ENCODE results near the gene ADAMTS12.

Gene ADAMTS12

DNA sequence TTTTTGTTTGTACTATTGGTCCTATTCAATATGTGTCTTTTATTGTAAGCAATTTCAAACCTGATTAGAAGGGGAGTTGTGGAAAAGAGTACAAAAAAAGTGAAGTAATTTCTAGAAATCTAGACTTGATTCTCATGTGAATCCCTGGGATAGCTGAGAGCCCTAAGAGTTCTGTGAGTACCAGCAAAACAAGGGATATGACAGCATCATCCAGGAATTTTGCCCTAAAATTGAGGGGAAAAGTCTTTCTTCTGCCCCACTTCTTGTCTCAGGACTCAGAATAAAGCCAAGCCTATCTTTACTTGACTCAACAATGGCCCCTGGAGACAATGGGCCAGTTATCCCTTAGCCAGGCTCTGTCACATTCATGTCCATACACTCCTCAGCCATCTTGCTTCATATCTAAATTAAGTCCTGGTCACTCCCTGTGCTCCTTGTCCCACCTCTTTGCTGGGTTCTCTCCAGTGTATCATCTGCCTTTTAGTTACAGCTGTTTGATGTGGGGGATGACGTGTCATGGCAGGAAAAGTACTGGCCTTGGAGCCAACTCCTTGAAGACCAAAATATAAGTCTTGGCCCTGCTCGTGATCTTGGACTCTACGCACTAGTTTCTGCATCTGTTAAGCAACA lies 81.2 kb downstream of the ADAMTS12 start:
- no peak for ATAC-seq
- TF ChIP-seq ZFP3 (CRISPR knock-in tag; IDR thresholded peaks at IDR 0.05): no peak
- no peak for TF ChIP-seq TOX (CRISPR knock-in tag; IDR thresholded peaks at IDR 0.05; ENCODE audit: borderline replicate concordance)
- no peak for TF ChIP-seq GLIS3 (CRISPR knock-in tag; IDR thresholded peaks at IDR 0.05)
- no peak for TF ChIP-seq BACH2 (CRISPR knock-in tag; IDR thresholded peaks at IDR 0.05; ENCODE audit: borderline replicate concordance)
- no peak for TF ChIP-seq PPARA (CRISPR knock-in tag; IDR thresholded peaks at IDR 0.05; ENCODE audit: borderline replicate concordance)

DNA sequence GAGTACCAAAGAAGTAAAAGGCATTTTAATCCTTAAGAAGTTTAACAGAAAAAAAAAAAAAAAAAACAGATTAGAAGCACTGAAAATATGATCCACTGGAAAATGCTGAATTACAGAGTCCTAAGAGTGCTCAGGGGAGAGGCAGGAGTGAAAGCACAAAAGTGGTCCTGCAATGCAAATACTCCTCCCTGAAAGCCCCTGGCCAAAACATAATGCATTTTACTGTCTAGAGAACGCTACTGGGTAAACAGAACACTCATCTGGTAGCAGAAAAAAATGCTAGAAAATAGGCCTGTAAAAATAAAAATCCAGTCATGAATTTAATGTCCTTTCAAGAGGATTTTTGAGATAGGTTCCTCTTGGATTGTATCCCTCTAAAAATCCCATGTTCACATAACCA lies 81.9 kb downstream of the ADAMTS12 start:
- TF ChIP-seq ZFP30 (CRISPR knock-in tag; IDR thresholded peaks at IDR 0.05): no peak
- TF ChIP-seq, protein P1, sequence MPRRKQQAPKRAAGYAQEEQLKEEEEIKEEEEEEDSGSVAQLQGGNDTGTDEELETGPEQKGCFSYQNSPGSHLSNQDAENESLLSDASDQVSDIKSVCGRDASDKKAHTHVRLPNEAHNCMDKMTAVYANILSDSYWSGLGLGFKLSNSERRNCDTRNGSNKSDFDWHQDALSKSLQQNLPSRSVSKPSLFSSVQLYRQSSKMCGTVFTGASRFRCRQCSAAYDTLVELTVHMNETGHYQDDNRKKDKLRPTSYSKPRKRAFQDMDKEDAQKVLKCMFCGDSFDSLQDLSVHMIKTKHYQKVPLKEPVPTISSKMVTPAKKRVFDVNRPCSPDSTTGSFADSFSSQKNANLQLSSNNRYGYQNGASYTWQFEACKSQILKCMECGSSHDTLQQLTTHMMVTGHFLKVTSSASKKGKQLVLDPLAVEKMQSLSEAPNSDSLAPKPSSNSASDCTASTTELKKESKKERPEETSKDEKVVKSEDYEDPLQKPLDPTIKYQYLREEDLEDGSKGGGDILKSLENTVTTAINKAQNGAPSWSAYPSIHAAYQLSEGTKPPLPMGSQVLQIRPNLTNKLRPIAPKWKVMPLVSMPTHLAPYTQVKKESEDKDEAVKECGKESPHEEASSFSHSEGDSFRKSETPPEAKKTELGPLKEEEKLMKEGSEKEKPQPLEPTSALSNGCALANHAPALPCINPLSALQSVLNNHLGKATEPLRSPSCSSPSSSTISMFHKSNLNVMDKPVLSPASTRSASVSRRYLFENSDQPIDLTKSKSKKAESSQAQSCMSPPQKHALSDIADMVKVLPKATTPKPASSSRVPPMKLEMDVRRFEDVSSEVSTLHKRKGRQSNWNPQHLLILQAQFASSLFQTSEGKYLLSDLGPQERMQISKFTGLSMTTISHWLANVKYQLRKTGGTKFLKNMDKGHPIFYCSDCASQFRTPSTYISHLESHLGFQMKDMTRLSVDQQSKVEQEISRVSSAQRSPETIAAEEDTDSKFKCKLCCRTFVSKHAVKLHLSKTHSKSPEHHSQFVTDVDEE (CRISPR knock-in tag; IDR thresholded peaks at IDR 0.05): no peak
- no peak for TF ChIP-seq ISL1 (CRISPR knock-in tag; IDR thresholded peaks at IDR 0.05)
- TF ChIP-seq ZFP3 (CRISPR knock-in tag; IDR thresholded peaks at IDR 0.05): no peak
- TF ChIP-seq ARNTL (CRISPR knock-in tag; IDR thresholded peaks at IDR 0.05; ENCODE audit: borderline replicate concordance, low read depth): no peak
- ATAC-seq: no peak

DNA sequence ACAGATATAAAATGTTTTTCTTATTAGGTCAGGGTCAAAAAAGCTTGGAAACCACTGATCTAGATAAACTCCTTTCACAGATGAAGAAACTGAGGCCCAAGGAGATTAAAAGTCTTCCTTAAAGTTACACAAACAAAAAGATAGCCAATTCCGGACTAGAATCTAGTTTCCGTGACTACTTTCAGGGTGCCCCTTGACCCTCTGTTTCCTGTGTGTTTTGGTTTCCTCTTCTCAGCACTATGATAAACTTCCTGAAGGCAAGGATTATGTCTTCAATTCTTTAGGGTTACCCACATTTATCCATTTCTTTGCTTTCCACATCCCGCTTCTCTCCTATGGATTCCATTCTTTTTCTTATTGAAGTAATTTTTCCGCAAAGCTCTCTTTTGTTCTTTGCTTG lies 83.1 kb downstream of the ADAMTS12 start:
- ATAC-seq: no peak
- TF ChIP-seq BACH2 (CRISPR knock-in tag; IDR thresholded peaks at IDR 0.05; ENCODE audit: borderline replicate concordance) (no peak), ARNTL (CRISPR knock-in tag; IDR thresholded peaks at IDR 0.05; ENCODE audit: borderline replicate concordance, low read depth) (no peak), GLIS3 (CRISPR knock-in tag; IDR thresholded peaks at IDR 0.05) (no peak), TCF4 (CRISPR knock-in tag; IDR thresholded peaks at IDR 0.05; ENCODE audit: borderline replicate concordance) (no peak), ZFP3 (CRISPR knock-in tag; IDR thresholded peaks at IDR 0.05) (no peak), ZNF565 (CRISPR knock-in tag; conservative IDR thresholded peaks at IDR 0.05; ENCODE audit: low read depth) (no peak)

DNA sequence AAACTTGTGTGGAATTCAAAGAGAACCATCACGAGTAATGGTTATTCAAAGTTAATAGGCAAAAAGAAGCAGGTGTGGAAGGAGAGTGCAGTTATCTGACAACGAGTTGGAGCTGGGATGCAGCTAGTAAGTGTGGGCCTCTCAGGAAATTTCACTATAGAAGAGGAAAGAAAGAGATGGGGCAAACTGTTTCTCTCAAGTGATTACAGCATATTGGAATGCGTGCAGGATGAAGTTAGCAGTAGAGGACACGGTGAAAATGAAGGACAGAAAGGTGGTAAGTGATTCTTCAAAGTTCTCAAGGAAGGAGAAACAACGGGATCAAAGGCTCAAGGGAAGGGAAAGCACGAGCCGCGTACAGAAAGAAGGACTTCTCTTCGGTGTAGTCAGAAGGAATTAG lies 84.0 kb downstream of the ADAMTS12 start:
- TF ChIP-seq TCF4 (CRISPR knock-in tag; IDR thresholded peaks at IDR 0.05; ENCODE audit: borderline replicate concordance) (no peak), BACH2 (CRISPR knock-in tag; IDR thresholded peaks at IDR 0.05; ENCODE audit: borderline replicate concordance) (no peak), TOX (CRISPR knock-in tag; IDR thresholded peaks at IDR 0.05; ENCODE audit: borderline replicate concordance) (no peak), ZFP3 (CRISPR knock-in tag; IDR thresholded peaks at IDR 0.05) (no peak), SNAI2 (CRISPR knock-in tag; IDR thresholded peaks at IDR 0.05) (no peak), CSDC2 (CRISPR knock-in tag; IDR thresholded peaks at IDR 0.05) (no peak), ISL1 (CRISPR knock-in tag; IDR thresholded peaks at IDR 0.05) (no peak), ZFP30 (CRISPR knock-in tag; IDR thresholded peaks at IDR 0.05) (no peak), ZNF70 (CRISPR knock-in tag; IDR thresholded peaks at IDR 0.05) (no peak), PPARA (CRISPR knock-in tag; IDR thresholded peaks at IDR 0.05; ENCODE audit: borderline replicate concordance) (no peak), RARB (CRISPR knock-in tag; IDR thresholded peaks at IDR 0.05) (no peak), OSR1 (CRISPR knock-in tag; IDR thresholded peaks at IDR 0.05) (no peak), ARNTL (CRISPR knock-in tag; IDR thresholded peaks at IDR 0.05; ENCODE audit: borderline replicate concordance, low read depth) (no peak), ZNF565 (CRISPR knock-in tag; conservative IDR thresholded peaks at IDR 0.05; ENCODE audit: low read depth) (no peak), ZC3H10 (CRISPR knock-in tag; IDR thresholded peaks at IDR 0.05) (no peak), ESRRG (CRISPR knock-in tag; IDR thresholded peaks at IDR 0.05) (no peak)
- TF ChIP-seq, protein P2, sequence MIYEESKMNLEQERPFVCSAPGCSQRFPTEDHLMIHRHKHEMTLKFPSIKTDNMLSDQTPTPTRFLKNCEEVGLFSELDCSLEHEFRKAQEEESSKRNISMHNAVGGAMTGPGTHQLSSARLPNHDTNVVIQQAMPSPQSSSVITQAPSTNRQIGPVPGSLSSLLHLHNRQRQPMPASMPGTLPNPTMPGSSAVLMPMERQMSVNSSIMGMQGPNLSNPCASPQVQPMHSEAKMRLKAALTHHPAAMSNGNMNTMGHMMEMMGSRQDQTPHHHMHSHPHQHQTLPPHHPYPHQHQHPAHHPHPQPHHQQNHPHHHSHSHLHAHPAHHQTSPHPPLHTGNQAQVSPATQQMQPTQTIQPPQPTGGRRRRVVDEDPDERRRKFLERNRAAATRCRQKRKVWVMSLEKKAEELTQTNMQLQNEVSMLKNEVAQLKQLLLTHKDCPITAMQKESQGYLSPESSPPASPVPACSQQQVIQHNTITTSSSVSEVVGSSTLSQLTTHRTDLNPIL (CRISPR knock-in tag; IDR thresholded peaks at IDR 0.05; ENCODE audit: low read depth): no peak
- TF ChIP-seq, protein P3, sequence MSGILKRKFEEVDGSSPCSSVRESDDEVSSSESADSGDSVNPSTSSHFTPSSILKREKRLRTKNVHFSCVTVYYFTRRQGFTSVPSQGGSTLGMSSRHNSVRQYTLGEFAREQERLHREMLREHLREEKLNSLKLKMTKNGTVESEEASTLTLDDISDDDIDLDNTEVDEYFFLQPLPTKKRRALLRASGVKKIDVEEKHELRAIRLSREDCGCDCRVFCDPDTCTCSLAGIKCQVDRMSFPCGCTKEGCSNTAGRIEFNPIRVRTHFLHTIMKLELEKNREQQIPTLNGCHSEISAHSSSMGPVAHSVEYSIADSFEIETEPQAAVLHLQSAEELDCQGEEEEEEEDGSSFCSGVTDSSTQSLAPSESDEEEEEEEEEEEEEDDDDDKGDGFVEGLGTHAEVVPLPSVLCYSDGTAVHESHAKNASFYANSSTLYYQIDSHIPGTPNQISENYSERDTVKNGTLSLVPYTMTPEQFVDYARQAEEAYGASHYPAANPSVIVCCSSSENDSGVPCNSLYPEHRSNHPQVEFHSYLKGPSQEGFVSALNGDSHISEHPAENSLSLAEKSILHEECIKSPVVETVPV (CRISPR knock-in tag; IDR thresholded peaks at IDR 0.05): no peak
- TF ChIP-seq, protein P1 (CRISPR knock-in tag; IDR thresholded peaks at IDR 0.05): no peak
- TF ChIP-seq, protein P4, sequence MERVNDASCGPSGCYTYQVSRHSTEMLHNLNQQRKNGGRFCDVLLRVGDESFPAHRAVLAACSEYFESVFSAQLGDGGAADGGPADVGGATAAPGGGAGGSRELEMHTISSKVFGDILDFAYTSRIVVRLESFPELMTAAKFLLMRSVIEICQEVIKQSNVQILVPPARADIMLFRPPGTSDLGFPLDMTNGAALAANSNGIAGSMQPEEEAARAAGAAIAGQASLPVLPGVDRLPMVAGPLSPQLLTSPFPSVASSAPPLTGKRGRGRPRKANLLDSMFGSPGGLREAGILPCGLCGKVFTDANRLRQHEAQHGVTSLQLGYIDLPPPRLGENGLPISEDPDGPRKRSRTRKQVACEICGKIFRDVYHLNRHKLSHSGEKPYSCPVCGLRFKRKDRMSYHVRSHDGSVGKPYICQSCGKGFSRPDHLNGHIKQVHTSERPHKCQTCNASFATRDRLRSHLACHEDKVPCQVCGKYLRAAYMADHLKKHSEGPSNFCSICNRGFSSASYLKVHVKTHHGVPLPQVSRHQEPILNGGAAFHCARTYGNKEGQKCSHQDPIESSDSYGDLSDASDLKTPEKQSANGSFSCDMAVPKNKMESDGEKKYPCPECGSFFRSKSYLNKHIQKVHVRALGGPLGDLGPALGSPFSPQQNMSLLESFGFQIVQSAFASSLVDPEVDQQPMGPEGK (CRISPR knock-in tag; IDR thresholded peaks at IDR 0.05; ENCODE audit: borderline replicate concordance): no peak
- ATAC-seq: no peak

Data from SK-N-SH treated with all-trans-retinoic acid at 6 μM for 48 hours (cell line).